Measurements from ENCODE around the gene SLC1A7.

DNA sequence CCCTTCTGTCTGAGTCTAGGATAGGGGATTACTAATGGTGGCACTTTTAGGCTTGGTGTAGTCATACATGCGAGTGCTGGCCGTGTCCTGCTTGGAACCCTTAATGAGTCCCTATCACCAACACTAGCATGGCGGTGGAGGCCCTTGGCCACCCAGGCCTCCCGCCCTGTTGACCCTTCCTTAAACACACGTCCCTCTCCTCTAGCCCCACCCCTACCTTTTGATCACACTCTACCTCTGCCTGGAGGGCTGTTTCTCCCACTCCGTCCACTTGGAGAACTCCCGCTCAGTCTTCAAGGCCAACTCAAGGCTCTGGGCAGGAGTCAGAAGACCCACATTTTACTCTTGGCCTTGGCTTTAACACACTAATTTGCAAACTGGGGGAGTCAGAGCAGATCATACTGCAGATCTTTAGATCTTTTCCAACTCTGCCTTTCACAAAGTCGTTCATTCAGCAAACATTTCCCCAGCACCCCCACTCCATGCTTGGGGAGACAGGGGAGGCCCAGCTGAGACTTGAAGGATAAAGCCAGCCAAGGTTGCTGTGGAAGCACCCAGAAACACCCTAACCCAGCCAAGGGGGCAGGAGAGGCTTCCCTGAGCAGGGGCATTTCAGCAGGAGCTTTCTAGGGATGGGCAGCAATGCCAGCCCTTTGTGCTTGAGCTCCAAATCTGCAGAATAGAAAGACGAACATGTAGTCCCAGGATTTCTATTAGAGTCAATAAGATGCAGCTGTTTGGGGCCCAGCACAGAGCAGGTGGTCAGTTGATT is 78.5 kb downstream of the SLC1A7 start:
- TF ChIP-seq, protein P1, sequence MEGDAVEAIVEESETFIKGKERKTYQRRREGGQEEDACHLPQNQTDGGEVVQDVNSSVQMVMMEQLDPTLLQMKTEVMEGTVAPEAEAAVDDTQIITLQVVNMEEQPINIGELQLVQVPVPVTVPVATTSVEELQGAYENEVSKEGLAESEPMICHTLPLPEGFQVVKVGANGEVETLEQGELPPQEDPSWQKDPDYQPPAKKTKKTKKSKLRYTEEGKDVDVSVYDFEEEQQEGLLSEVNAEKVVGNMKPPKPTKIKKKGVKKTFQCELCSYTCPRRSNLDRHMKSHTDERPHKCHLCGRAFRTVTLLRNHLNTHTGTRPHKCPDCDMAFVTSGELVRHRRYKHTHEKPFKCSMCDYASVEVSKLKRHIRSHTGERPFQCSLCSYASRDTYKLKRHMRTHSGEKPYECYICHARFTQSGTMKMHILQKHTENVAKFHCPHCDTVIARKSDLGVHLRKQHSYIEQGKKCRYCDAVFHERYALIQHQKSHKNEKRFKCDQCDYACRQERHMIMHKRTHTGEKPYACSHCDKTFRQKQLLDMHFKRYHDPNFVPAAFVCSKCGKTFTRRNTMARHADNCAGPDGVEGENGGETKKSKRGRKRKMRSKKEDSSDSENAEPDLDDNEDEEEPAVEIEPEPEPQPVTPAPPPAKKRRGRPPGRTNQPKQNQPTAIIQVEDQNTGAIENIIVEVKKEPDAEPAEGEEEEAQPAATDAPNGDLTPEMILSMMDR (IDR thresholded peaks at IDR 0.05), result no peak
- no peak for TF ChIP-seq EZH2phosphoT487 (IDR thresholded peaks at IDR 0.05)

Measured in neural progenitor cell (in vitro differentiated cells).